Fibroblast of lung (primary cell): ENCODE results near the gene COL7A1.

Experiments
- EZH2 ChIP-seq: IDR thresholded peaks from 2 replicates; pipeline ENCODE4 v1.5.1; 2012; ENCODE audit warnings: low read length, control low read depth, mild to moderate bottlenecking; ENCODE audit errors: missing control alignments
- TF ChIP-seq, protein P1 (sequence below), 2 donors: IDR thresholded peaks in 1 of 2; conservative IDR thresholded peaks in 1 of 2; 1 replicate in 1 of 2; 2 replicates in 1 of 2; pipeline ENCODE4 v1.5.1; 2011 to 2012; ENCODE audit warnings: low read length in 2 of 2, control low read depth in 1 of 2, inconsistent platforms in 1 of 2, low read depth in 1 of 2, mild to moderate bottlenecking in 1 of 2

- TF ChIP-seq, protein P1, sequence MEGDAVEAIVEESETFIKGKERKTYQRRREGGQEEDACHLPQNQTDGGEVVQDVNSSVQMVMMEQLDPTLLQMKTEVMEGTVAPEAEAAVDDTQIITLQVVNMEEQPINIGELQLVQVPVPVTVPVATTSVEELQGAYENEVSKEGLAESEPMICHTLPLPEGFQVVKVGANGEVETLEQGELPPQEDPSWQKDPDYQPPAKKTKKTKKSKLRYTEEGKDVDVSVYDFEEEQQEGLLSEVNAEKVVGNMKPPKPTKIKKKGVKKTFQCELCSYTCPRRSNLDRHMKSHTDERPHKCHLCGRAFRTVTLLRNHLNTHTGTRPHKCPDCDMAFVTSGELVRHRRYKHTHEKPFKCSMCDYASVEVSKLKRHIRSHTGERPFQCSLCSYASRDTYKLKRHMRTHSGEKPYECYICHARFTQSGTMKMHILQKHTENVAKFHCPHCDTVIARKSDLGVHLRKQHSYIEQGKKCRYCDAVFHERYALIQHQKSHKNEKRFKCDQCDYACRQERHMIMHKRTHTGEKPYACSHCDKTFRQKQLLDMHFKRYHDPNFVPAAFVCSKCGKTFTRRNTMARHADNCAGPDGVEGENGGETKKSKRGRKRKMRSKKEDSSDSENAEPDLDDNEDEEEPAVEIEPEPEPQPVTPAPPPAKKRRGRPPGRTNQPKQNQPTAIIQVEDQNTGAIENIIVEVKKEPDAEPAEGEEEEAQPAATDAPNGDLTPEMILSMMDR (conservative IDR thresholded peaks at IDR 0.05 in 1 of 2, IDR thresholded peaks at IDR 0.05 in 1 of 2; ENCODE audit: low read depth in 1 of 2, low read length in 2 of 2): no peak
- no peak for TF ChIP-seq EZH2
Observed at GRCh38 chr3:48585411-48585810, 9.7 kb downstream of the COL7A1 start.
